ENCODE results near the gene SCRN1. TPM values are rescaled to one million over a fixed set of nuclear protein-coding genes. Genes with fewer than 3 reads are reported as not detected.

The SCRN1 gene
- total and polyA plus RNA-seq, 2 experiments from 2014 or later, result 15.2 to 66.7 TPM

DNA sequence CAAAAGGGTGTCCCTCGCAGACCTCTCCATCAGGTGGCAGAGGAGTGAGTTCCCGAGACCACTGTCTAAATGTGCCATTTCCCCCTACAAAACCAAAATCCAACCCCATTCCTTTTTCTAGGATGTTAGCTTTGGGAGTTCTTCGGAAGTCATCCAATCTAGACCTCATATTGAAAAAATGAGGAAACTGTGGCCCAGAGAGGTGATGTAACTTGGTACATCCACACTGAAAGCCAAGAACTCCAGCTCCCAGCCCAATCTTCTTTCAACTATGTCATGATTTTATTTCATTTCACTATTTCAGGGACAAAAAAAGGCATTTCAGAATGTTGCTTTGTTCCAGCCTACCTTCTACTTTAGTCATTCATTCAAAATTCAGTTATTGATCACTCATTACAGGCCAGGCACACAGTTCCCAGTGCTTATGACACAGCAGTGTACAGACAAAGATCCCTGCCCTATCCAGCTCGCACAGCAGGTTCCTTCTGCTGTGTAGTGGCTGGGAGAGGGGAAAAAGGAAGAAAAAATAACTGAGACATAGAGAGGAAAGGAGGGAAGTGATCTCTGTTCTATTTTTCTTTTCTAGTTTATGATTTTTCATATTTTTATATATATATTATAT, 35.8 kb downstream of the SCRN1 start:
- Histone ChIP-seq H4K20me1 (replicated peaks; ENCODE audit: insufficient read depth) (peaks cover 11% of the 10 kb centered on the region; the same call in 1 of the 2 replicates), H3K4me2 (no peak overlapping the region), H3K79me2 (replicated peaks; ENCODE audit: insufficient read depth) (peaks cover 12% of the 10 kb centered on the region), H3K27me3 (ENCODE audit: insufficient read depth) (no peaks in the 10 kb centered on the region), H3K4me1 (ENCODE audit: insufficient read depth) (peaks cover 9% of the 10 kb centered on the region; the same call in 1 of the 2 replicates), H3F3A (replicated peaks; ENCODE audit: low read depth) (no peaks in the 10 kb centered on the region), H3K9me2 (ENCODE audit: insufficient read depth) (no peaks in the 10 kb centered on the region), H3K36me3 (ENCODE audit: insufficient read depth) (peaks cover 16% of the 10 kb centered on the region), H2AFZ (no peak overlapping the region), H3K4me3 (no peak overlapping the region), H3K27ac (ENCODE audit: low read depth) (no peak overlapping the region)
- Mint-ChIP-seq H3K4me1 (peaks cover 22% of the 10 kb centered on the region), H3K27me3 (ENCODE audit: insufficient read depth, low read depth, poor library complexity) (no peaks in the 10 kb centered on the region), H3K4me3 (no peak overlapping the region), H3K27ac (no peak overlapping the region), H3K9me3 (peaks cover 7% of the 10 kb centered on the region), H3K36me3 (ENCODE audit: low read depth) (peaks cover 42% of the 10 kb centered on the region)
- TF ChIP-seq, protein P1, sequence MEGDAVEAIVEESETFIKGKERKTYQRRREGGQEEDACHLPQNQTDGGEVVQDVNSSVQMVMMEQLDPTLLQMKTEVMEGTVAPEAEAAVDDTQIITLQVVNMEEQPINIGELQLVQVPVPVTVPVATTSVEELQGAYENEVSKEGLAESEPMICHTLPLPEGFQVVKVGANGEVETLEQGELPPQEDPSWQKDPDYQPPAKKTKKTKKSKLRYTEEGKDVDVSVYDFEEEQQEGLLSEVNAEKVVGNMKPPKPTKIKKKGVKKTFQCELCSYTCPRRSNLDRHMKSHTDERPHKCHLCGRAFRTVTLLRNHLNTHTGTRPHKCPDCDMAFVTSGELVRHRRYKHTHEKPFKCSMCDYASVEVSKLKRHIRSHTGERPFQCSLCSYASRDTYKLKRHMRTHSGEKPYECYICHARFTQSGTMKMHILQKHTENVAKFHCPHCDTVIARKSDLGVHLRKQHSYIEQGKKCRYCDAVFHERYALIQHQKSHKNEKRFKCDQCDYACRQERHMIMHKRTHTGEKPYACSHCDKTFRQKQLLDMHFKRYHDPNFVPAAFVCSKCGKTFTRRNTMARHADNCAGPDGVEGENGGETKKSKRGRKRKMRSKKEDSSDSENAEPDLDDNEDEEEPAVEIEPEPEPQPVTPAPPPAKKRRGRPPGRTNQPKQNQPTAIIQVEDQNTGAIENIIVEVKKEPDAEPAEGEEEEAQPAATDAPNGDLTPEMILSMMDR (conservative IDR thresholded peaks at IDR 0.05; ENCODE audit: low read depth in 2 of 2), result no peak
- no peak for TF ChIP-seq NANOG (IDR thresholded peaks at IDR 0.05; ENCODE audit: borderline replicate concordance)
- no peak for TF ChIP-seq POLR2AphosphoS5 (IDR thresholded peaks at IDR 0.05; ENCODE audit: low read depth)
- no peak for TF ChIP-seq ZNF114 (CRISPR knock-in tag; IDR thresholded peaks at IDR 0.05)
- TF ChIP-seq CREB1 (CRISPR knock-in tag; IDR thresholded peaks at IDR 0.05; ENCODE audit: low read depth), result no peak
- no peak for TF ChIP-seq EZH2phosphoT487 (IDR thresholded peaks at IDR 0.05; ENCODE audit: unreplicated experiment)
- TF ChIP-seq, protein P2, sequence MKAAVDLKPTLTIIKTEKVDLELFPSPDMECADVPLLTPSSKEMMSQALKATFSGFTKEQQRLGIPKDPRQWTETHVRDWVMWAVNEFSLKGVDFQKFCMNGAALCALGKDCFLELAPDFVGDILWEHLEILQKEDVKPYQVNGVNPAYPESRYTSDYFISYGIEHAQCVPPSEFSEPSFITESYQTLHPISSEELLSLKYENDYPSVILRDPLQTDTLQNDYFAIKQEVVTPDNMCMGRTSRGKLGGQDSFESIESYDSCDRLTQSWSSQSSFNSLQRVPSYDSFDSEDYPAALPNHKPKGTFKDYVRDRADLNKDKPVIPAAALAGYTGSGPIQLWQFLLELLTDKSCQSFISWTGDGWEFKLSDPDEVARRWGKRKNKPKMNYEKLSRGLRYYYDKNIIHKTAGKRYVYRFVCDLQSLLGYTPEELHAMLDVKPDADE (IDR thresholded peaks at IDR 0.05), result no peak
- ATAC-seq (no peak), DNase-seq (ENCODE audit: low spot score) (peak; percentile 28)

DNA sequence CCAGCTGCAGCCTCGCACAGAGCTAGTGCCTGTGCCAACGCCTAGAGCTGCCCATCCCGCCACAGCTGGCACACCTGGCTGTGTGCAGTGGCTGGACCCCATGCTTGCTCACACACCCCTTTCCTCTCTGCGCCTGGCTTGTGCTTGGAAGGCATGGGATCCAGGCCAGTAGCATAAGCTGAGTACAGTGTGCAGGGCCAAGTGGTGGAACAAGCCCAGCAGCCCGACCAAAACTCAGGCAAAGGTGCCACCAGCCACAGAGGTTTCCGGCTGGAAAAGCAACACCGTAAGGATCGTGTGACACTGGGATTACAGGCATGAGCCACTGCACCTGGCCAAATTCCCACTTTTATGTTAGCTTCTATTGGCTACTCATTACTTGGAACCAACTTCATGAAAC, 38.4 kb downstream of the SCRN1 start:
- Histone ChIP-seq H3K36me3 (ENCODE audit: insufficient read depth) (peaks cover 16% of the 10 kb centered on the region), H4K20me1 (replicated peaks; ENCODE audit: insufficient read depth) (no peaks in the 10 kb centered on the region; the same call in 1 of the 2 replicates), H3K9me2 (ENCODE audit: insufficient read depth) (no peaks in the 10 kb centered on the region), H3K27ac (ENCODE audit: low read depth) (no peak overlapping the region), H3K4me3 (no peak overlapping the region), H3K4me1 (ENCODE audit: insufficient read depth) (peaks cover under 1% of the 10 kb centered on the region; the same call in 1 of the 2 replicates), H2AFZ (no peak overlapping the region), H3F3A (replicated peaks; ENCODE audit: low read depth) (no peaks in the 10 kb centered on the region), H3K4me2 (no peak overlapping the region), H3K79me2 (replicated peaks; ENCODE audit: insufficient read depth) (peaks cover 1% of the 10 kb centered on the region), H3K27me3 (ENCODE audit: insufficient read depth) (no peaks in the 10 kb centered on the region)
- no peak for TF ChIP-seq STAT1 (IDR thresholded peaks at IDR 0.05; ENCODE audit: unreplicated experiment)
- no peak for TF ChIP-seq EZH2phosphoT487 (IDR thresholded peaks at IDR 0.05; ENCODE audit: unreplicated experiment)
- Mint-ChIP-seq H3K4me1 (peaks cover 6% of the 10 kb centered on the region; the same call in 2 of the 3 replicates), H3K27ac (no peak overlapping the region), H3K27me3 (ENCODE audit: insufficient read depth, low read depth, poor library complexity) (no peaks in the 10 kb centered on the region), H3K4me3 (no peak overlapping the region), H3K36me3 (ENCODE audit: low read depth) (peaks cover 50% of the 10 kb centered on the region), H3K9me3 (peaks cover 7% of the 10 kb centered on the region)
- ATAC-seq (no peak), DNase-seq (ENCODE audit: low spot score) (no peak)

Measured in GM23338 (cell line).